ENCODE data around the gene SUPT6H.

DNA sequence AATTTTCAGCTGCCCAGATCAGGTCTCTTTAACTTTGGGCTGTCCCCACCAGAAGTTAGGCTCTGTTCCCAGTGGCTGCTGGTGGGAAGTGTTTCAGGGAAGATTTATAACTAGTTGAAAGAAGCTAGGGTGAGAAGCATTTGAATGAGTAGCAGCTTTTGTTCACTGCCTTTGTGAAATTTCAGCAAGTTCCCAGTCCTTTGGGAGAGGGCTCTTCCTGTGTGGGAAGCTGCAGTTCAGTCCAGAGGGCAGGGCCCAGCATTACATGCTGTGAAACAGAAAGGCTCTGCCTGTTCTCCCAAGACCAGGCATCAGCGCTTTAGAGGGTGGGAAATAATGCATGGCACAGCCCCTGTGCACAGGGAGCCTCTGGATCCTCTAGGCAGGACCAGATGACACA lies 31.9 kb downstream of the SUPT6H start:
- TF ChIP-seq CTCF (IDR thresholded peaks at IDR 0.05) (no peak), ZBTB43 (CRISPR knock-in tag; IDR thresholded peaks at IDR 0.05) (no peak), ZNF423 (CRISPR knock-in tag; IDR thresholded peaks at IDR 0.05) (no peak), ATF6 (CRISPR knock-in tag; IDR thresholded peaks at IDR 0.05) (no peak), ZNF121 (CRISPR knock-in tag; IDR thresholded peaks at IDR 0.05) (no peak), ELF4 (CRISPR knock-in tag; IDR thresholded peaks at IDR 0.05; ENCODE audit: low read depth) (no peak)
- TF ChIP-seq, protein P1, sequence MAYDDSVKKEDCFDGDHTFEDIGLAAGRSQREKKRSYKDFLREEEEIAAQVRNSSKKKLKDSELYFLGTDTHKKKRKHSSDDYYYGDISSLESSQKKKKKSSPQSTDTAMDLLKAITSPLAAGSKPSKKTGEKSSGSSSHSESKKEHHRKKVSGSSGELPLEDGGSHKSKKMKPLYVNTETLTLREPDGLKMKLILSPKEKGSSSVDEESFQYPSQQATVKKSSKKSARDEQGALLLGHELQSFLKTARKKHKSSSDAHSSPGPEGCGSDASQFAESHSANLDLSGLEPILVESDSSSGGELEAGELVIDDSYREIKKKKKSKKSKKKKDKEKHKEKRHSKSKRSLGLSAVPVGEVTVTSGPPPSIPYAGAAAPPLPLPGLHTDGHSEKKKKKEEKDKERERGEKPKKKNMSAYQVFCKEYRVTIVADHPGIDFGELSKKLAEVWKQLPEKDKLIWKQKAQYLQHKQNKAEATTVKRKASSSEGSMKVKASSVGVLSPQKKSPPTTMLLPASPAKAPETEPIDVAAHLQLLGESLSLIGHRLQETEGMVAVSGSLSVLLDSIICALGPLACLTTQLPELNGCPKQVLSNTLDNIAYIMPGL (CRISPR knock-in tag; IDR thresholded peaks at IDR 0.05) = no peak
